Astrocyte of the spinal cord (primary cell): ENCODE measurements around the gene KIAA2012.

ENCODE experiments used
- DNase-seq: peaks from one replicate; pipeline ENCODE4 v3.0.0; 2011; ENCODE audit warnings: low read depth, low spot score
- H3K4me3 ChIP-seq: 2 replicates; pipeline ENCODE4 v1.5.1; 2011; ENCODE audit warnings: low read depth, mild to moderate bottlenecking, low read length, moderate library complexity
- CTCF ChIP-seq: IDR thresholded peaks from 2 replicates; pipeline ENCODE4 v1.5.1; 2012; ENCODE audit warnings: low read depth, mild to moderate bottlenecking, low read length, inconsistent platforms
- in situ Hi-C: cut with HindIII; loops from 2 replicates; pipeline ENCODE4 v1.10.0; 2017; ENCODE audit warnings: low sequenced_read_pairs

Gene KIAA2012

GRCh38 chr2:202196727-202197126, 123.7 kb downstream of the KIAA2012 start:
- DNase-seq = no peak
- TF ChIP-seq CTCF = no peak
- H3K4me3 ChIP-seq = no peak overlapping the region
- in situ Hi-C loops = no loop called here

- DNase-seq = no peak
- no peak for TF ChIP-seq CTCF
- in situ Hi-C loops = no loop called here
- H3K4me3 ChIP-seq = no peak overlapping the region
Measured at GRCh38 chr2:202201220-202202160, 128.4 kb downstream of the KIAA2012 start.

- DNase-seq = no peak
- in situ Hi-C loops = no loop called here
- TF ChIP-seq CTCF = no peak
- H3K4me3 ChIP-seq = no peak overlapping the region
Measured at GRCh38 chr2:202203348-202203747, 130.3 kb downstream of the KIAA2012 start.

GRCh38 chr2:202204855-202205254, 131.8 kb downstream of the KIAA2012 start:
- no peak for DNase-seq
- TF ChIP-seq CTCF = no peak
- in situ Hi-C loops = no loop called here
- H3K4me3 ChIP-seq = no peak overlapping the region

- no peak for TF ChIP-seq CTCF
- no peak for DNase-seq
- no peak overlapping the region for H3K4me3 ChIP-seq
- in situ Hi-C loops = no loop called here
Measured at GRCh38 chr2:202208526-202208925, 135.5 kb downstream of the KIAA2012 start.

GRCh38 chr2:202215179-202215578, 142.1 kb downstream of the KIAA2012 start:
- TF ChIP-seq CTCF = no peak
- DNase-seq = no peak

More at GRCh38 chr2:202215179-202215578, 142.1 kb downstream of the KIAA2012 start:
- in situ Hi-C loops = no loop called here
- no peak overlapping the region for H3K4me3 ChIP-seq
